ENCODE measurements around the gene RASAL2. TPM values are rescaled to one million over a fixed set of nuclear protein-coding genes. Genes with fewer than 3 reads are reported as not detected.

RASAL2 gene
- total and polyA plus RNA-seq, 4 experiments from 2014 or later: 0.28 to 0.32 TPM; not detected in 2

- Histone ChIP-seq H3K9me3 (ENCODE audit: control insufficient read depth in 1 of 2, low read length in 2 of 2) (no peaks in the 10 kb centered on the region), H3K4me1 (ENCODE audit: insufficient read depth, low read length) (no peaks in the 10 kb centered on the region), H3K27ac (ENCODE audit: low read depth, low read length) (no peak overlapping the region), H3K27me3 (ENCODE audit: insufficient read depth, low read length) (no peaks in the 10 kb centered on the region), H3K36me3 (ENCODE audit: insufficient read depth, low read length) (no peaks in the 10 kb centered on the region), H3K4me3 (ENCODE audit: low read length in 2 of 2) (no peak overlapping the region)
- Mint-ChIP-seq H3K4me1 (no peaks in the 10 kb centered on the region), H3K27me3 (no peaks in the 10 kb centered on the region), H3K36me3 (no peaks in the 10 kb centered on the region), H3K27ac (no peak overlapping the region), H3K4me3 (no peak overlapping the region), H3K9me3 (peaks cover 0 to 6% (median 1%) of the 10 kb centered on the region in 8 donors)
- ChIA-PET POLR2A (ENCODE audit: partially characterized antibody) (no interaction called here), CTCF (ENCODE audit: partially characterized antibody) (no interaction called here)
- intact Hi-C loops (cut with micrococcal nuclease): no loop called here
- no peak for DNase-seq
These were observed 124.6 kb downstream of the RASAL2 start for GRCh38 chr1:178218550-178218949.

- Mint-ChIP-seq H3K9me3 (peaks cover 0 to 6% (median 2%) of the 10 kb centered on the region in 8 donors), H3K27me3 (no peaks in the 10 kb centered on the region), H3K4me1 (no peaks in the 10 kb centered on the region), H3K36me3 (no peaks in the 10 kb centered on the region), H3K4me3 (no peak overlapping the region), H3K27ac (no peak overlapping the region)
- no peak for DNase-seq
- Histone ChIP-seq H3K4me3 (ENCODE audit: low read length in 2 of 2) (no peak overlapping the region), H3K4me1 (ENCODE audit: insufficient read depth, low read length) (no peaks in the 10 kb centered on the region), H3K9me3 (ENCODE audit: control insufficient read depth in 1 of 2, low read length in 2 of 2) (no peaks in the 10 kb centered on the region), H3K27me3 (ENCODE audit: insufficient read depth, low read length) (no peaks in the 10 kb centered on the region), H3K36me3 (ENCODE audit: insufficient read depth, low read length) (no peaks in the 10 kb centered on the region), H3K27ac (ENCODE audit: low read depth, low read length) (no peak overlapping the region)
- ChIA-PET CTCF (ENCODE audit: partially characterized antibody) (no interaction called here), POLR2A (ENCODE audit: partially characterized antibody) (no interaction called here)
- intact Hi-C loops (cut with micrococcal nuclease): no loop called here
These were observed 126.2 kb downstream of the RASAL2 start for GRCh38 chr1:178220094-178220493.

GRCh38 chr1:178223289-178223688 is 129.4 kb downstream of the RASAL2 start:
- Mint-ChIP-seq H3K27ac (no peak overlapping the region), H3K36me3 (no peaks in the 10 kb centered on the region), H3K9me3 (peaks cover 0 to 6% (median 2%) of the 10 kb centered on the region in 8 donors), H3K4me1 (no peaks in the 10 kb centered on the region), H3K4me3 (no peak overlapping the region), H3K27me3 (no peaks in the 10 kb centered on the region)
- intact Hi-C loops (cut with micrococcal nuclease): no loop called here
- Histone ChIP-seq H3K4me1 (ENCODE audit: insufficient read depth, low read length) (no peaks in the 10 kb centered on the region), H3K4me3 (ENCODE audit: low read length in 2 of 2) (no peak overlapping the region), H3K27ac (ENCODE audit: low read depth, low read length) (no peak overlapping the region), H3K36me3 (ENCODE audit: insufficient read depth, low read length) (no peaks in the 10 kb centered on the region), H3K9me3 (ENCODE audit: control insufficient read depth in 1 of 2, low read length in 2 of 2) (no peaks in the 10 kb centered on the region), H3K27me3 (ENCODE audit: insufficient read depth, low read length) (no peaks in the 10 kb centered on the region)
- no peak for DNase-seq
- ChIA-PET POLR2A (ENCODE audit: partially characterized antibody) (no interaction called here), CTCF (ENCODE audit: partially characterized antibody) (no interaction called here)

GRCh38 chr1:178224358-178224757 is 130.5 kb downstream of the RASAL2 start:
- Histone ChIP-seq H3K4me1 (ENCODE audit: insufficient read depth, low read length) (no peaks in the 10 kb centered on the region), H3K27me3 (ENCODE audit: insufficient read depth, low read length) (no peaks in the 10 kb centered on the region), H3K4me3 (ENCODE audit: low read length in 2 of 2) (no peak overlapping the region), H3K36me3 (ENCODE audit: insufficient read depth, low read length) (no peaks in the 10 kb centered on the region), H3K9me3 (ENCODE audit: control insufficient read depth in 1 of 2, low read length in 2 of 2) (no peaks in the 10 kb centered on the region), H3K27ac (ENCODE audit: low read depth, low read length) (no peak overlapping the region)
- H3K4me3 Mint-ChIP-seq: no peak overlapping the region
- ChIA-PET CTCF (ENCODE audit: partially characterized antibody) (no interaction called here), POLR2A (ENCODE audit: partially characterized antibody) (no interaction called here)
- no peaks in the 10 kb centered on the region for H3K36me3 Mint-ChIP-seq
- no peaks in the 10 kb centered on the region for H3K27me3 Mint-ChIP-seq
- intact Hi-C loops (cut with micrococcal nuclease): no loop called here
- no peaks in the 10 kb centered on the region for H3K4me1 Mint-ChIP-seq
- H3K9me3 Mint-ChIP-seq: peaks cover 0 to 6% (median 4%) of the 10 kb centered on the region in 8 donors
- no peak overlapping the region for H3K27ac Mint-ChIP-seq
- no peak for DNase-seq

GRCh38 chr1:178230881-178231409 is 137.0 kb downstream of the RASAL2 start:
- H3K36me3 Mint-ChIP-seq: no peaks in the 10 kb centered on the region
- H3K4me1 Mint-ChIP-seq: no peaks in the 10 kb centered on the region
- H3K36me3 ChIP-seq (ENCODE audit: insufficient read depth, low read length): no peaks in the 10 kb centered on the region
- no peak overlapping the region for H3K4me3 ChIP-seq (ENCODE audit: low read length in 2 of 2)
- peaks cover 0 to 5% (median 2%) of the 10 kb centered on the region in 8 donors for H3K9me3 Mint-ChIP-seq
- H3K4me1 ChIP-seq (ENCODE audit: insufficient read depth, low read length): no peaks in the 10 kb centered on the region
- H3K27me3 Mint-ChIP-seq: no peaks in the 10 kb centered on the region
- DNase-seq: no peak
- no peaks in the 10 kb centered on the region for H3K27me3 ChIP-seq (ENCODE audit: insufficient read depth, low read length)
- no peaks in the 10 kb centered on the region for H3K9me3 ChIP-seq (ENCODE audit: control insufficient read depth in 1 of 2, low read length in 2 of 2)
- no peak overlapping the region for H3K27ac Mint-ChIP-seq
- H3K4me3 Mint-ChIP-seq: no peak overlapping the region
- no peak overlapping the region for H3K27ac ChIP-seq (ENCODE audit: low read depth, low read length)
- CTCF ChIA-PET (ENCODE audit: partially characterized antibody): no interaction called here
- intact Hi-C loops (cut with micrococcal nuclease): no loop called here
- POLR2A ChIA-PET (ENCODE audit: partially characterized antibody): no interaction called here

GRCh38 chr1:178232108-178232507 is 138.2 kb downstream of the RASAL2 start:
- intact Hi-C loops (cut with micrococcal nuclease): no loop called here
- peaks cover 0 to 5% (median 2%) of the 10 kb centered on the region in 8 donors for H3K9me3 Mint-ChIP-seq
- ChIA-PET POLR2A (ENCODE audit: partially characterized antibody) (no interaction called here), CTCF (ENCODE audit: partially characterized antibody) (no interaction called here)
- Histone ChIP-seq H3K4me3 (ENCODE audit: low read length in 2 of 2) (no peak overlapping the region), H3K27me3 (ENCODE audit: insufficient read depth, low read length) (no peaks in the 10 kb centered on the region), H3K36me3 (ENCODE audit: insufficient read depth, low read length) (no peaks in the 10 kb centered on the region), H3K4me1 (ENCODE audit: insufficient read depth, low read length) (no peaks in the 10 kb centered on the region), H3K9me3 (ENCODE audit: control insufficient read depth in 1 of 2, low read length in 2 of 2) (no peaks in the 10 kb centered on the region), H3K27ac (ENCODE audit: low read depth, low read length) (no peak overlapping the region)
- no peaks in the 10 kb centered on the region for H3K36me3 Mint-ChIP-seq
- no peak overlapping the region for H3K27ac Mint-ChIP-seq
- H3K4me3 Mint-ChIP-seq: no peak overlapping the region
- no peak for DNase-seq
- no peaks in the 10 kb centered on the region for H3K27me3 Mint-ChIP-seq
- no peaks in the 10 kb centered on the region for H3K4me1 Mint-ChIP-seq

GRCh38 chr1:178232949-178233348 is 139.0 kb downstream of the RASAL2 start:
- no peaks in the 10 kb centered on the region for H3K27me3 Mint-ChIP-seq

GRCh38 chr1:178237121-178237520 is 143.2 kb downstream of the RASAL2 start:
- no peak overlapping the region for H3K4me3 Mint-ChIP-seq
- no peak overlapping the region for H3K4me3 ChIP-seq (ENCODE audit: low read length in 2 of 2)
- intact Hi-C loops (cut with micrococcal nuclease): no loop called here

More at GRCh38 chr1:178232949-178233348, 139.0 kb downstream of the RASAL2 start:
- Mint-ChIP-seq H3K4me3 (no peak overlapping the region), H3K9me3 (peaks cover 0 to 5% (median 2%) of the 10 kb centered on the region in 8 donors), H3K36me3 (no peaks in the 10 kb centered on the region), H3K4me1 (no peaks in the 10 kb centered on the region), H3K27ac (no peak overlapping the region)
- ChIA-PET CTCF (ENCODE audit: partially characterized antibody) (no interaction called here), POLR2A (ENCODE audit: partially characterized antibody) (no interaction called here)
- no peak for DNase-seq
- H3K9me3 ChIP-seq (ENCODE audit: control insufficient read depth in 1 of 2, low read length in 2 of 2): no peaks in the 10 kb centered on the region
- no peaks in the 10 kb centered on the region for H3K4me1 ChIP-seq (ENCODE audit: insufficient read depth, low read length)
- H3K27me3 ChIP-seq (ENCODE audit: insufficient read depth, low read length): no peaks in the 10 kb centered on the region
- no peaks in the 10 kb centered on the region for H3K36me3 ChIP-seq (ENCODE audit: insufficient read depth, low read length)
- no peak overlapping the region for H3K27ac ChIP-seq (ENCODE audit: low read depth, low read length)
- intact Hi-C loops (cut with micrococcal nuclease): no loop called here
- no peak overlapping the region for H3K4me3 ChIP-seq (ENCODE audit: low read length in 2 of 2)

More at GRCh38 chr1:178237121-178237520, 143.2 kb downstream of the RASAL2 start:
- no peaks in the 10 kb centered on the region for H3K27me3 ChIP-seq (ENCODE audit: insufficient read depth, low read length)
- DNase-seq: no peak
- ChIA-PET POLR2A (ENCODE audit: partially characterized antibody) (no interaction called here), CTCF (ENCODE audit: partially characterized antibody) (no interaction called here)
- H3K27ac ChIP-seq (ENCODE audit: low read depth, low read length): no peak overlapping the region
- H3K36me3 ChIP-seq (ENCODE audit: insufficient read depth, low read length): no peaks in the 10 kb centered on the region
- no peak overlapping the region for H3K27ac Mint-ChIP-seq
- no peaks in the 10 kb centered on the region for H3K36me3 Mint-ChIP-seq
- no peaks in the 10 kb centered on the region for H3K9me3 ChIP-seq (ENCODE audit: control insufficient read depth in 1 of 2, low read length in 2 of 2)
- H3K4me1 ChIP-seq (ENCODE audit: insufficient read depth, low read length): no peaks in the 10 kb centered on the region
- peaks cover 0 to 3% (median 0%) of the 10 kb centered on the region in 8 donors for H3K9me3 Mint-ChIP-seq
- H3K27me3 Mint-ChIP-seq: no peaks in the 10 kb centered on the region
- no peaks in the 10 kb centered on the region for H3K4me1 Mint-ChIP-seq
